HepG2 (cell line): ENCODE results near the gene ASCL2. TPM values are rescaled to one million over a fixed set of nuclear protein-coding genes. Genes with fewer than 3 reads are reported as not detected.

Experiments
- ATAD3A ChIP-seq: sonication (generic); formaldehyde crosslinking; IDR thresholded peaks from 2 replicates; pipeline ENCODE4 v1.4.0; 2020; ENCODE audit warnings: missing genetic modification reagents
- ATF1 ChIP-seq: IDR thresholded peaks from 2 replicates; pipeline ENCODE4 v1.6.1; 2016; ENCODE audit warnings: mild to moderate bottlenecking, control low read depth
- DZIP1 ChIP-seq: sonication (generic); formaldehyde crosslinking; IDR thresholded peaks from 2 replicates; pipeline ENCODE4 v1.5.0; 2020; ENCODE audit warnings: mild to moderate bottlenecking, missing genetic modification reagents
- HMG20A ChIP-seq: IDR thresholded peaks from 2 replicates; pipeline ENCODE4 v1.6.1; 2016; ENCODE audit warnings: borderline replicate concordance
- JUND ChIP-seq: sonication (generic); formaldehyde crosslinking; IDR thresholded peaks from 2 replicates; pipeline ENCODE4 v1.8.0; 2022; ENCODE audit warnings: mild to moderate bottlenecking, missing genetic modification reagents
- MED13 ChIP-seq: sonication (generic); formaldehyde crosslinking; IDR thresholded peaks from 2 replicates; pipeline ENCODE4 v1.5.0; 2020; ENCODE audit warnings: missing genetic modification reagents
- PHF20 ChIP-seq: sonication (generic); formaldehyde crosslinking; IDR thresholded peaks from 2 replicates; pipeline ENCODE4 v1.5.0; 2020; ENCODE audit warnings: mild to moderate bottlenecking, missing genetic modification reagents
- RAD51 ChIP-seq: fragments of 450-650 bp; IDR thresholded peaks from 2 replicates; pipeline ENCODE4 v1.6.1; 2016; ENCODE audit warnings: borderline replicate concordance
- SRSF9 ChIP-seq: fragments of 200-400 bp; formaldehyde crosslinking; IDR thresholded peaks from 2 replicates; pipeline ENCODE4 v1.6.1; 2018; ENCODE audit warnings: borderline replicate concordance, mild to moderate bottlenecking, low read depth, low read length; ENCODE audit not compliant: insufficient read depth, poor library complexity, severe bottlenecking
- TIGD3 ChIP-seq: sonication (generic); formaldehyde crosslinking; IDR thresholded peaks from 2 replicates; pipeline ENCODE4 v1.5.1; 2020; ENCODE audit warnings: mild to moderate bottlenecking, missing genetic modification reagents, borderline replicate concordance
- ZBTB2 ChIP-seq: sonication (generic); formaldehyde crosslinking; IDR thresholded peaks from 2 replicates; pipeline ENCODE4 v1.8.0; 2022; ENCODE audit warnings: low read depth, missing genetic modification reagents
- ZMAT3 ChIP-seq: sonication (generic); formaldehyde crosslinking; conservative IDR thresholded peaks from 2 replicates; pipeline ENCODE4 v1.7.0; 2021; ENCODE audit warnings: missing genetic modification reagents
- ZNF136 ChIP-seq: sonication (generic); formaldehyde crosslinking; IDR thresholded peaks from 2 replicates; pipeline ENCODE4 v1.8.1; 2022; ENCODE audit warnings: low read depth, mild to moderate bottlenecking, moderate library complexity, missing genetic modification reagents
- ZNF225 ChIP-seq: sonication (generic); formaldehyde crosslinking; IDR thresholded peaks from 2 replicates; pipeline ENCODE4 v1.4.0; 2020; ENCODE audit warnings: mild to moderate bottlenecking, missing genetic modification reagents
- ZNF280D ChIP-seq: sonication (generic); formaldehyde crosslinking; IDR thresholded peaks from 2 replicates; pipeline ENCODE4 v1.5.1; 2020; ENCODE audit warnings: mild to moderate bottlenecking, missing genetic modification reagents
- ZNF451 ChIP-seq: sonication (generic); formaldehyde crosslinking; IDR thresholded peaks from 2 replicates; pipeline ENCODE4 v1.5.0; 2020; ENCODE audit warnings: mild to moderate bottlenecking, missing genetic modification reagents
- ZNF616 ChIP-seq: sonication (generic); formaldehyde crosslinking; IDR thresholded peaks from 2 replicates; pipeline ENCODE4 v1.5.0; 2020; ENCODE audit warnings: low read depth, mild to moderate bottlenecking, missing genetic modification reagents
- ZNF619 ChIP-seq: sonication (generic); formaldehyde crosslinking; IDR thresholded peaks from 2 replicates; pipeline ENCODE4 v1.4.0; 2020; ENCODE audit warnings: mild to moderate bottlenecking, missing genetic modification reagents
- ZNF670 ChIP-seq: sonication (generic); formaldehyde crosslinking; IDR thresholded peaks from 2 replicates; pipeline ENCODE4 v1.8.0; 2022; ENCODE audit warnings: mild to moderate bottlenecking, missing genetic modification reagents, borderline replicate concordance
- ZNF878 ChIP-seq: sonication (generic); formaldehyde crosslinking; IDR thresholded peaks from 2 replicates; pipeline ENCODE4 v1.8.1; 2023; ENCODE audit warnings: mild to moderate bottlenecking, missing genetic modification reagents, moderate library complexity
- ZSCAN21 ChIP-seq: sonication (generic); formaldehyde crosslinking; IDR thresholded peaks from 2 replicates; pipeline ENCODE4 v1.8.0; 2022; ENCODE audit warnings: mild to moderate bottlenecking, missing genetic modification reagents, moderate library complexity, borderline replicate concordance
- polyA plus RNA-seq, 8 experiments: library from polyadenylated mRNA; depleted of rRNA in 3 of 8; stranded (reverse) in 7 of 8; unstranded in 1 of 8; fragments of >200 nt; fragmentation: Illumina TruSeq in 4 of 8; extraction: Trizol in 4 of 8; gene quantifications; 2 replicates each; pipeline versions ENCODE4 v1.2.1 to v1.2.3, GENCODE V29; 2011 to 2016; ENCODE audit warnings: low read depth in 4 of 8, missing spikeins in 1 of 8, mixed read lengths in 1 of 8; ENCODE audit not compliant: insufficient read depth in 1 of 8
- total RNA-seq, 5 experiments: library from RNA; depleted of rRNA; stranded (reverse); fragments of >200 nt; fragmentation: Illumina TruSeq; extraction: Trizol; gene quantifications; 2 replicates each; pipeline ENCODE4 v1.2.3, GENCODE V29; 2016; ENCODE audit warnings: low read depth in 1 of 5

ASCL2 gene
- total and polyA plus RNA-seq, 2 of the 13 experiments (the other 11 are each of a cell fraction or from before 2014, with no cell fraction given): 0.07 TPM; not detected in 1

- no peak for TF ChIP-seq ZNF280D (CRISPR knock-in tag)
- no peak for TF ChIP-seq JUND
- no peak for TF ChIP-seq ZSCAN21 (CRISPR knock-in tag)
- no peak for TF ChIP-seq RAD51
- no peak for TF ChIP-seq ZNF878 (CRISPR knock-in tag)
- no peak for TF ChIP-seq PHF20 (CRISPR knock-in tag)
- TF ChIP-seq ATAD3A (CRISPR knock-in tag): no peak
- TF ChIP-seq ATF1: no peak
- no peak for TF ChIP-seq ZNF136 (CRISPR knock-in tag)
- TF ChIP-seq ZMAT3: no peak
- TF ChIP-seq ZNF225 (CRISPR knock-in tag): no peak
- no peak for TF ChIP-seq ZNF670 (CRISPR knock-in tag)
- TF ChIP-seq DZIP1 (CRISPR knock-in tag): no peak
- TF ChIP-seq MED13 (CRISPR knock-in tag): no peak
- no peak for TF ChIP-seq SRSF9
- peak; percentile 72; the same call in 1 of the 2 replicates for TF ChIP-seq ZBTB2 (CRISPR knock-in tag)
- TF ChIP-seq ZNF619 (CRISPR knock-in tag): no peak
- TF ChIP-seq ZNF451: no peak
- TF ChIP-seq TIGD3 (CRISPR knock-in tag): no peak
- TF ChIP-seq HMG20A (CRISPR knock-in tag): peak; percentile 38; the same call in 1 of the 2 replicates
- no peak for TF ChIP-seq ZNF616 (CRISPR knock-in tag)
Observed at GRCh38 chr11:2268729-2269600, 1.4 kb downstream of the ASCL2 start (continued).
